ENCODE data around the gene C1QTNF12.

The C1QTNF12 gene

DNA sequence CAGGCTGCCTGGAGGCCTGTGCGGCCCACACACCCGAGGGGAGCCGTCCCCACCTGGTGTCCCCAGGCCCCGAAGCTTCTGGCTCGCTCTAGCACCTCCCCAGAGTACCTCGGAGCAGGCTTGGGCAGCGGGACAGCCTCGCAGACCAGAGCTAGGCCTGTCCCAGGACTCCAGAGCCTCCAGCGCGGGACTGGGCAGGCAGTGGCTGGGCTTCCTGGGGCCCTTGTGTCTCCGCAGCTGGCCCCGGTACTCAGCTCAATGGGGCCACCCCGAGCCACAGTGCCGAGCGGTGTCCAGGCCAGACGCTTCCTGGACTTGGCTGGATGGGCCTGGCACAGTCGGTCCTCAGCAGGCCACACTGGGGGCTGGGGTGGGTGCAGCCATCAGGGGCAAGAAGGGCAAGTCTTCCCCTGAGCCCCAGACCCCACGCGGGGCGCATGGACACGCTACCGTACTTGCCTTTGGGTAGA, 38.6 kb upstream of the C1QTNF12 start:
- TF ChIP-seq, protein P1, sequence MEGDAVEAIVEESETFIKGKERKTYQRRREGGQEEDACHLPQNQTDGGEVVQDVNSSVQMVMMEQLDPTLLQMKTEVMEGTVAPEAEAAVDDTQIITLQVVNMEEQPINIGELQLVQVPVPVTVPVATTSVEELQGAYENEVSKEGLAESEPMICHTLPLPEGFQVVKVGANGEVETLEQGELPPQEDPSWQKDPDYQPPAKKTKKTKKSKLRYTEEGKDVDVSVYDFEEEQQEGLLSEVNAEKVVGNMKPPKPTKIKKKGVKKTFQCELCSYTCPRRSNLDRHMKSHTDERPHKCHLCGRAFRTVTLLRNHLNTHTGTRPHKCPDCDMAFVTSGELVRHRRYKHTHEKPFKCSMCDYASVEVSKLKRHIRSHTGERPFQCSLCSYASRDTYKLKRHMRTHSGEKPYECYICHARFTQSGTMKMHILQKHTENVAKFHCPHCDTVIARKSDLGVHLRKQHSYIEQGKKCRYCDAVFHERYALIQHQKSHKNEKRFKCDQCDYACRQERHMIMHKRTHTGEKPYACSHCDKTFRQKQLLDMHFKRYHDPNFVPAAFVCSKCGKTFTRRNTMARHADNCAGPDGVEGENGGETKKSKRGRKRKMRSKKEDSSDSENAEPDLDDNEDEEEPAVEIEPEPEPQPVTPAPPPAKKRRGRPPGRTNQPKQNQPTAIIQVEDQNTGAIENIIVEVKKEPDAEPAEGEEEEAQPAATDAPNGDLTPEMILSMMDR (IDR thresholded peaks at IDR 0.05; ENCODE audit: insufficient read depth, low read length, poor library complexity, severe bottlenecking) = no peak
- no peak for TF ChIP-seq EZH2phosphoT487 (conservative IDR thresholded peaks at IDR 0.05; ENCODE audit: low read length)
- no peaks in the 10 kb centered on the region for H3K36me3 ChIP-seq (ENCODE audit: low read length)
- no peaks in the 10 kb centered on the region for H3K79me2 ChIP-seq (ENCODE audit: insufficient read depth, low read length)
- no peaks in the 10 kb centered on the region for H3K9me3 ChIP-seq (ENCODE audit: insufficient read depth, low read length)
- H4K20me1 ChIP-seq (ENCODE audit: low read depth, low read length) = no peaks in the 10 kb centered on the region
- H2AFZ ChIP-seq (ENCODE audit: low read depth, low read length, severe bottlenecking) = no peak overlapping the region
- no peaks in the 10 kb centered on the region for H3K27me3 ChIP-seq (ENCODE audit: low read length)
- no peaks in the 10 kb centered on the region for H3K9me2 ChIP-seq (replicated peaks; ENCODE audit: insufficient read depth, low read length)
- H3K27ac ChIP-seq (ENCODE audit: low read depth, low read length) = no peak overlapping the region
- no peaks in the 10 kb centered on the region for H3F3A ChIP-seq (ENCODE audit: insufficient read depth)
- H3K4me3 ChIP-seq (ENCODE audit: insufficient read depth, low read length, poor library complexity, severe bottlenecking) = no peak overlapping the region
- no peak overlapping the region for H3K9ac ChIP-seq (ENCODE audit: low read length)
- no peak overlapping the region for H3K4me2 ChIP-seq (ENCODE audit: low read depth, low read length, poor library complexity, severe bottlenecking)

DNA sequence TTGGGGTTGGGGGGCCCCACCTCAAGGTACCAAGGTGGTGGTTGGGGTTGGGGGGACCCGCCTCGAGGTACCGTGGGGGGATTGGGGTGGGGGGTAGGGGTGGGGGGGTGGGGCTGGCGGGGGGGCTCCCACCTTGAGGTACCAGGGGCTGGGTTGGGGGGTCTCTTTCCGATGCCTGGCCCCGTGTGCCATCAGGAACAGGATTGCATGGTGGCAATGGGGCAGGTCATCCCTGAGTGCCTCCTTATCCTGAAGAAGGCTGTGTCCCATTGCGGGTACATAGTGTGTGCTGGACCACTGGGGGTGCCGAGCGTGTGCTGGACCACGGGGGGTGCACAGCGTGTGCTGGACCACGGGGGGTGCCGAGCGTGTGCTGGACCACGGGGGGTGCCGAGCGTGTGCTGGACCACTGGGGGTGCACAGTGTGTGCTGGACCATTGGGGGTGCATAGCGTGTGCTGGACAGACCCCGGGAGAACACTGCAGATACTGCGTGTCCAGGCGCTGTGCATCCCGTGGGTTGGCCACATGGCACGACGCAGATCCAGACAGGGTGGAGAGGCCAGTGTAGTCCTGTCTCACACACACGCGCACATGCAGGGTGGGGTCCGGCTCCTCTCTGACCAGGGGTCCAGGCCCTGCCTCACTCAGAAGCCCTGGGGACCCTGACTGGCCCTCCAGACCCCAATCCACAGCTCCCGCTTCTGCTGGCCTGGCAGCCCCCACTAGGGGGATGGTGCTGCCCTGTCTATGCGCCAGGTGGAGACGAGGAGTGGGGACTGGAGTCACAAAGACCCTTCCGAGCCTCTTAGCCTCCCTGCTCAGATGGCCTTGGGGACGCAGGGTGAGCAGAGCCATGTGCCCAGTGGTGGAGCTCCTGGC, 37.9 kb upstream of the C1QTNF12 start:
- Histone ChIP-seq H3K9me2 (replicated peaks; ENCODE audit: insufficient read depth, low read length) (no peaks in the 10 kb centered on the region), H3K9ac (ENCODE audit: low read length) (no peak overlapping the region), H3K36me3 (ENCODE audit: low read length) (no peaks in the 10 kb centered on the region), H3F3A (ENCODE audit: insufficient read depth) (no peaks in the 10 kb centered on the region), H3K9me3 (ENCODE audit: insufficient read depth, low read length) (no peaks in the 10 kb centered on the region), H3K4me2 (ENCODE audit: low read depth, low read length, poor library complexity, severe bottlenecking) (no peak overlapping the region), H3K27me3 (ENCODE audit: low read length) (no peaks in the 10 kb centered on the region), H4K20me1 (ENCODE audit: low read depth, low read length) (no peaks in the 10 kb centered on the region), H3K27ac (ENCODE audit: low read depth, low read length) (no peak overlapping the region), H3K4me3 (ENCODE audit: insufficient read depth, low read length, poor library complexity, severe bottlenecking) (no peak overlapping the region), H3K79me2 (ENCODE audit: insufficient read depth, low read length) (no peaks in the 10 kb centered on the region), H2AFZ (ENCODE audit: low read depth, low read length, severe bottlenecking) (no peak overlapping the region)
- no peak for TF ChIP-seq EZH2phosphoT487 (conservative IDR thresholded peaks at IDR 0.05; ENCODE audit: low read length)
- TF ChIP-seq, protein P1 (IDR thresholded peaks at IDR 0.05; ENCODE audit: insufficient read depth, low read length, poor library complexity, severe bottlenecking) = no peak

DNA sequence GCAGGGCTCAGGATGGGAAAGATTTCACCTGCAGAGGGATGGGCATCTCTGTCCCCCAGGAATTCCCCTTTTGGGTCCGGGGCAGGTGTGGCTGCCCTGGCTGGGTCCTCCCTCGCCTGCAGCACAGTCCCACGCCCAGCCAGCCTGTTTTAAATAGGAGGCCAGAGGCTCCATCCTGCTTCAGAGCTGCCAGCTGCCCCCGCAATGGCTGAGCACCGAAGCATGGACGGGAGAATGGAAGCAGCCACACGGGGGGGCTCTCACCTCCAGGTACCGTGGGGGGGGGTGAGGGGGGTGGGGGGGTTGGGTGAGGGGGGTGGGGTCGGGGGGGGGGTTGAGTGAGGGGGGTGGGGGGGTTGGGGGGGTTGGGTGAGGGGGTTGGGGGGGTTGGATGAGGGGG, 37.3 kb upstream of the C1QTNF12 start:
- TF ChIP-seq EZH2phosphoT487 (conservative IDR thresholded peaks at IDR 0.05; ENCODE audit: low read length) = no peak
- TF ChIP-seq, protein P1 (IDR thresholded peaks at IDR 0.05; ENCODE audit: insufficient read depth, low read length, poor library complexity, severe bottlenecking) = no peak
- Histone ChIP-seq H3K9me2 (replicated peaks; ENCODE audit: insufficient read depth, low read length) (no peaks in the 10 kb centered on the region), H3K27me3 (ENCODE audit: low read length) (no peaks in the 10 kb centered on the region), H3K27ac (ENCODE audit: low read depth, low read length) (no peak overlapping the region), H3K4me3 (ENCODE audit: insufficient read depth, low read length, poor library complexity, severe bottlenecking) (no peak overlapping the region), H4K20me1 (ENCODE audit: low read depth, low read length) (no peaks in the 10 kb centered on the region), H2AFZ (ENCODE audit: low read depth, low read length, severe bottlenecking) (no peak overlapping the region), H3K4me2 (ENCODE audit: low read depth, low read length, poor library complexity, severe bottlenecking) (no peak overlapping the region), H3K79me2 (ENCODE audit: insufficient read depth, low read length) (no peaks in the 10 kb centered on the region), H3K9me3 (ENCODE audit: insufficient read depth, low read length) (no peaks in the 10 kb centered on the region), H3K9ac (ENCODE audit: low read length) (no peak overlapping the region), H3F3A (ENCODE audit: insufficient read depth) (no peaks in the 10 kb centered on the region), H3K36me3 (ENCODE audit: low read length) (no peaks in the 10 kb centered on the region)
